HepG2 (cell line): ENCODE measurements around the gene UBXN1. TPM values are rescaled to one million over a fixed set of nuclear protein-coding genes. Genes with fewer than 3 reads are reported as not detected.
A peak's percentile ranks its signal among the peaks of the same experiment; 100 is the strongest.

ENCODE experiments used
- CBX2 ChIP-seq, 2 experiments: fragments of 200-600 bp in 1 of 2; sonication (generic); formaldehyde crosslinking in 1 of 2; IDR thresholded peaks; 2 replicates each; pipeline versions ENCODE4 v1.7.0 to v1.8.1; 2018 to 2022; ENCODE audit warnings: low read depth in 2 of 2, low read length in 1 of 2, mild to moderate bottlenecking in 1 of 2, missing genetic modification reagents in 1 of 2
- E2F1 ChIP-seq: sonication (generic); formaldehyde crosslinking; IDR thresholded peaks from 2 replicates; pipeline ENCODE4 v1.5.0; 2020; ENCODE audit warnings: missing genetic modification reagents
- HHEX ChIP-seq: IDR thresholded peaks from 2 replicates; pipeline ENCODE4 v1.6.1; 2016; ENCODE audit warnings: control low read depth
- ISL2 ChIP-seq: sonication (generic); formaldehyde crosslinking; IDR thresholded peaks from 2 replicates; pipeline ENCODE4 v1.5.0; 2020; ENCODE audit warnings: missing genetic modification reagents
- MTA1 ChIP-seq: sonication (generic); formaldehyde crosslinking; IDR thresholded peaks from 2 replicates; pipeline ENCODE4 v1.4.0; 2020; ENCODE audit warnings: missing genetic modification reagents, mild to moderate bottlenecking, borderline replicate concordance
- PRDM15 ChIP-seq: sonication (generic); formaldehyde crosslinking; IDR thresholded peaks from 2 replicates; pipeline ENCODE4 v1.4.0; 2020; ENCODE audit warnings: missing genetic modification reagents
- RFX5 ChIP-seq: IDR thresholded peaks from 2 replicates; pipeline ENCODE4 v1.6.1; 2011; ENCODE audit warnings: low read depth, low read length, improper control_type of control experiment
- SNRNP70 ChIP-seq: fragments of 200-400 bp; formaldehyde crosslinking; IDR thresholded peaks from 2 replicates; pipeline ENCODE4 v1.6.1; 2017; ENCODE audit warnings: mild to moderate bottlenecking, low read depth, low read length, moderate library complexity
- SPEN ChIP-seq: sonication (generic); formaldehyde crosslinking; IDR thresholded peaks from 2 replicates; pipeline ENCODE4 v1.5.1; 2020; ENCODE audit warnings: low read depth, mild to moderate bottlenecking, missing genetic modification reagents
- SRF ChIP-seq: IDR thresholded peaks from 2 replicates; pipeline ENCODE4 v1.6.1; 2011; ENCODE audit warnings: mild to moderate bottlenecking, low read depth, low read length, moderate library complexity
- TAF15 ChIP-seq: fragments of 200-400 bp; formaldehyde crosslinking; IDR thresholded peaks from one replicate; pipeline ENCODE4 v1.6.1; 2018; ENCODE audit warnings: mild to moderate bottlenecking, low read depth, low read length; ENCODE audit not compliant: poor library complexity, severe bottlenecking
- THAP8 ChIP-seq: sonication (generic); formaldehyde crosslinking; IDR thresholded peaks from 2 replicates; pipeline ENCODE4 v1.5.1; 2020; ENCODE audit warnings: missing genetic modification reagents, mild to moderate bottlenecking, borderline replicate concordance
- ZNF207 ChIP-seq: fragments of 450-650 bp; IDR thresholded peaks from 2 replicates; pipeline ENCODE4 v1.6.1; 2016; ENCODE audit warnings: antibody characterized with exemption, borderline replicate concordance
- ZNF292 ChIP-seq: sonication (generic); formaldehyde crosslinking; IDR thresholded peaks from 2 replicates; pipeline ENCODE4 v1.8.1; 2022; ENCODE audit warnings: mild to moderate bottlenecking, low read depth, missing genetic modification reagents, borderline replicate concordance
- ZNF496 ChIP-seq: sonication (generic); formaldehyde crosslinking; IDR thresholded peaks from 2 replicates; pipeline ENCODE4 v1.8.1; 2023; ENCODE audit warnings: mild to moderate bottlenecking, moderate library complexity, missing genetic modification reagents; ENCODE audit not compliant: insufficient replicate concordance
- polyA plus RNA-seq, 8 experiments: library from polyadenylated mRNA; depleted of rRNA in 3 of 8; stranded (reverse) in 7 of 8; unstranded in 1 of 8; fragments of >200 nt; fragmentation: Illumina TruSeq in 4 of 8; extraction: Trizol in 4 of 8; gene quantifications; 2 replicates each; pipeline versions ENCODE4 v1.2.1 to v1.2.3, GENCODE V29; 2011 to 2016; ENCODE audit warnings: low read depth in 4 of 8, missing spikeins in 1 of 8, mixed read lengths in 1 of 8; ENCODE audit not compliant: insufficient read depth in 1 of 8
- total RNA-seq, 5 experiments: library from RNA; depleted of rRNA; stranded (reverse); fragments of >200 nt; fragmentation: Illumina TruSeq; extraction: Trizol; gene quantifications; 2 replicates each; pipeline ENCODE4 v1.2.3, GENCODE V29; 2016; ENCODE audit warnings: low read depth in 1 of 5
- TF ChIP-seq, protein P1 (sequence below): sonication (generic); formaldehyde crosslinking; IDR thresholded peaks from 2 replicates; pipeline ENCODE4 v1.8.1; 2023; ENCODE audit warnings: mild to moderate bottlenecking, missing genetic modification reagents
- TF ChIP-seq, protein P2 (sequence below): sonication (generic); formaldehyde crosslinking; IDR thresholded peaks from 2 replicates; pipeline ENCODE4 v1.4.0; 2020; ENCODE audit warnings: missing genetic modification reagents
- TF ChIP-seq, protein P3 (sequence below): sonication (generic); formaldehyde crosslinking; conservative IDR thresholded peaks from 2 replicates; pipeline ENCODE4 v1.8.0; 2022; ENCODE audit warnings: missing genetic modification reagents

The UBXN1 gene
- total and polyA plus RNA-seq, 2 of the 13 experiments (the other 11 are each of a cell fraction or from before 2014, with no cell fraction given): 47.5 to 52.4 TPM

- peak; percentile 21; the same call in 1 of the 2 replicates for TF ChIP-seq PRDM15 (CRISPR knock-in tag)
- TF ChIP-seq SPEN: peak; percentile 92
- no peak for TF ChIP-seq SNRNP70
- TF ChIP-seq HHEX (CRISPR knock-in tag): 0 out of 2 replicates have a peak, but pooled peaks have one; percentile 28
- 0 out of 2 replicates have a peak, but pooled peaks have one; percentile 50 for TF ChIP-seq ISL2 (CRISPR knock-in tag)
- TF ChIP-seq TAF15: no peak
- TF ChIP-seq SRF: no peak; the same call in 1 of the 2 replicates
- 0 out of 2 replicates have a peak, but pooled peaks have one; percentile 23 for TF ChIP-seq E2F1 (CRISPR knock-in tag)
- TF ChIP-seq, protein P1, sequence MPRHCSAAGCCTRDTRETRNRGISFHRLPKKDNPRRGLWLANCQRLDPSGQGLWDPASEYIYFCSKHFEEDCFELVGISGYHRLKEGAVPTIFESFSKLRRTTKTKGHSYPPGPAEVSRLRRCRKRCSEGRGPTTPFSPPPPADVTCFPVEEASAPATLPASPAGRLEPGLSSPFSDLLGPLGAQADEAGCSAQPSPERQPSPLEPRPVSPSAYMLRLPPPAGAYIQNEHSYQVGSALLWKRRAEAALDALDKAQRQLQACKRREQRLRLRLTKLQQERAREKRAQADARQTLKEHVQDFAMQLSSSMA (CRISPR knock-in tag): peak; percentile 65; the same call in 1 of the 2 replicates
- TF ChIP-seq, protein P2, sequence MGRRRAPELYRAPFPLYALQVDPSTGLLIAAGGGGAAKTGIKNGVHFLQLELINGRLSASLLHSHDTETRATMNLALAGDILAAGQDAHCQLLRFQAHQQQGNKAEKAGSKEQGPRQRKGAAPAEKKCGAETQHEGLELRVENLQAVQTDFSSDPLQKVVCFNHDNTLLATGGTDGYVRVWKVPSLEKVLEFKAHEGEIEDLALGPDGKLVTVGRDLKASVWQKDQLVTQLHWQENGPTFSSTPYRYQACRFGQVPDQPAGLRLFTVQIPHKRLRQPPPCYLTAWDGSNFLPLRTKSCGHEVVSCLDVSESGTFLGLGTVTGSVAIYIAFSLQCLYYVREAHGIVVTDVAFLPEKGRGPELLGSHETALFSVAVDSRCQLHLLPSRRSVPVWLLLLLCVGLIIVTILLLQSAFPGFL (CRISPR knock-in tag): no peak
- TF ChIP-seq, protein P3, sequence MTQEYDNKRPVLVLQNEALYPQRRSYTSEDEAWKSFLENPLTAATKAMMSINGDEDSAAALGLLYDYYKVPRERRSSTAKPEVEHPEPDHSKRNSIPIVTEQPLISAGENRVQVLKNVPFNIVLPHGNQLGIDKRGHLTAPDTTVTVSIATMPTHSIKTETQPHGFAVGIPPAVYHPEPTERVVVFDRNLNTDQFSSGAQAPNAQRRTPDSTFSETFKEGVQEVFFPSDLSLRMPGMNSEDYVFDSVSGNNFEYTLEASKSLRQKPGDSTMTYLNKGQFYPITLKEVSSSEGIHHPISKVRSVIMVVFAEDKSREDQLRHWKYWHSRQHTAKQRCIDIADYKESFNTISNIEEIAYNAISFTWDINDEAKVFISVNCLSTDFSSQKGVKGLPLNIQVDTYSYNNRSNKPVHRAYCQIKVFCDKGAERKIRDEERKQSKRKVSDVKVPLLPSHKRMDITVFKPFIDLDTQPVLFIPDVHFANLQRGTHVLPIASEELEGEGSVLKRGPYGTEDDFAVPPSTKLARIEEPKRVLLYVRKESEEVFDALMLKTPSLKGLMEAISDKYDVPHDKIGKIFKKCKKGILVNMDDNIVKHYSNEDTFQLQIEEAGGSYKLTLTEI (CRISPR knock-in tag): no peak
- 0 out of 2 replicates have a peak, but pooled peaks have one; percentile 31 for TF ChIP-seq MTA1 (CRISPR knock-in tag)
- TF ChIP-seq CBX2 (IDR thresholded peaks at IDR 0.05; ENCODE audit: low read depth, low read length): no peak
- no peak for TF ChIP-seq CBX2 (CRISPR knock-in tag; IDR thresholded peaks at IDR 0.05; ENCODE audit: low read depth)
- no peak for TF ChIP-seq ZNF496 (CRISPR knock-in tag)
- peak; percentile 67; the same call in 1 of the 2 replicates for TF ChIP-seq THAP8 (CRISPR knock-in tag)
- TF ChIP-seq ZNF292: peak; percentile 76
- no peak for TF ChIP-seq ZNF207
- TF ChIP-seq RFX5: no peak
Measured at GRCh38 chr11:62671608-62672389, 7.1 kb downstream of the UBXN1 start, which contains the start of the genes LBHD1 and UQCC3 (continued).
